Measurements from ENCODE around the gene ZNF804B. TPM values are rescaled to one million over a fixed set of nuclear protein-coding genes. Genes with fewer than 3 reads are reported as not detected.

The ZNF804B gene
- total RNA-seq, 8 experiments from 2014 or later: 0.08 to 0.57 (median 0.18) TPM

DNA sequence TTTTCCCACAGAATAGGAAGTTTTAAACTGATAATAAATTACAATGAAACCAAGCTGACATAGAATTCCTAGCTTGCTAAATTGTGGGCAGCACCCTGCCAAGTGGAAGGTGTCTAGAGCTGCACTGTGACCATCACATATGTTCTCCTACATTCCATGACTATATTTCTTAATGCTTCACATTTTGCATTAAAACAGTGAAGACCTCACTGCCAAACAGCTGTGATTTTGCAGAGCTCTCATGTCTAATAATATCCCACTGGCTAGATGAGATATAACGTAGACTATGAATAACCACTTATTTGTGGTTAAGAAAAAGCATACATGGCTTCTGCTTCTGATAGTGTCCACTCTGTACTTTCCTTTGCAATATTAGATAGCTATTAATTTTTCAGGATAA, 264.4 kb downstream of the ZNF804B start:
- ATAC-seq (replicated peaks in 6 of 8): no peak
- Histone ChIP-seq H3K4me3 (no peak overlapping the region), H3K4me1 (replicated peaks in 1 of 2) (no peaks in the 10 kb centered on the region), H3K27ac (no peak overlapping the region)
- 0 to 100% (median 83%) methylated on average over 1 of the region's 1 CpG; no CpG with 5 or more reads in 1 of the 10 experiments for WGBS, 10 experiments
- in situ Hi-C loops (cut with MboI; ENCODE audit: low pct_unique_long_range_greater_than_20kb in 2 of 9, low sequenced_read_pairs in 9 of 9, unreplicated experiment in 9 of 9): no loop called here

DNA sequence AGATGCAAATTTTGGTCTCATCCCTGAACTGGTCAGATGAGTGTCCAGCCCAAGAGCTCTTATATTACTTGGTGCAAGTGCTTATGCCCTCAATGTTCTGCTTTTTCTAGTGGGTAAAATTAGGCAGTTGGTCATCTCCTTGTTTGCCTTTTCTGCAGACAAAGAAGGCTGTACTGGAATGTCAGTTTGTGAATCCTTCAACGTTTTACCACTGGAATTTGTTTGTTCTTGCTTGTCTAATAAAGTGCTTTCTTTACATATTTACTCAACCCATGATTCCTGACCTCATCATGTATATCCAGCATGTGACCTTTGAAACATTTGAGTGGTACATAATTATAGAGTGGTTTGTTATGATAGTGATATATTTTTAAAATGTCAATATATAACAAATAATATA, 268.3 kb downstream of the ZNF804B start:
- no peak overlapping the region for H3K27ac ChIP-seq
- ATAC-seq (replicated peaks in 6 of 8): peak in 1 of 8 experiments; percentile 29
- WGBS, 10 experiments: 0 to 80% (median 17%) methylated on average over 1 of the region's 1 CpG; no CpG with 5 or more reads in 4 of the 10 experiments
- in situ Hi-C loops (cut with MboI; ENCODE audit: low pct_unique_long_range_greater_than_20kb in 2 of 9, low sequenced_read_pairs in 9 of 9, unreplicated experiment in 9 of 9): no loop called here
- H3K4me3 ChIP-seq: no peak overlapping the region
- no peaks in the 10 kb centered on the region for H3K4me1 ChIP-seq (replicated peaks in 1 of 2)

DNA sequence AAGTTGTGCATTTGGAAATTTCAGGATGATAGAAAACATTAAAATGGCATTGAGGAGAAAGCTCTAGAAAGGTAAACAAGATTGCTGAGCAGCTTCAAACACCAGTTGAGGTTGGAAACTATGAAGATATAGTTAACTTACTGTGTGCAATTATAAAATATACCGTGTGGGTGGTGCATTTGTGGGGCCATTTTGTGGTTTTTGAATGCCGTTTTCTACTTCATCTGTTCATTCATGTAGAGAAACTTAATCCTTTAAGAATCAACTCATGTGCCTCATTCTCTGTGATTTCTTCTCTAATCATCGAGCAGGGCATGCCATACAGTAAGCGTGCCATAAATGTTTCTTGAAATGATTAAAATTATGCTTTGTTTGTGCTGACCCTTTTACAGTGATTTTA, 268.8 kb downstream of the ZNF804B start:
- no peak overlapping the region for H3K27ac ChIP-seq
- in situ Hi-C loops (cut with MboI; ENCODE audit: low pct_unique_long_range_greater_than_20kb in 2 of 9, low sequenced_read_pairs in 9 of 9, unreplicated experiment in 9 of 9): no loop called here
- WGBS, 10 experiments: 8 to 100% (median 85%) methylated on average over 1 to 4 of the region's 4 CpGs
- no peaks in the 10 kb centered on the region for H3K4me1 ChIP-seq (replicated peaks in 1 of 2)
- no peak overlapping the region for H3K4me3 ChIP-seq
- no peak for ATAC-seq (replicated peaks in 6 of 8)

DNA sequence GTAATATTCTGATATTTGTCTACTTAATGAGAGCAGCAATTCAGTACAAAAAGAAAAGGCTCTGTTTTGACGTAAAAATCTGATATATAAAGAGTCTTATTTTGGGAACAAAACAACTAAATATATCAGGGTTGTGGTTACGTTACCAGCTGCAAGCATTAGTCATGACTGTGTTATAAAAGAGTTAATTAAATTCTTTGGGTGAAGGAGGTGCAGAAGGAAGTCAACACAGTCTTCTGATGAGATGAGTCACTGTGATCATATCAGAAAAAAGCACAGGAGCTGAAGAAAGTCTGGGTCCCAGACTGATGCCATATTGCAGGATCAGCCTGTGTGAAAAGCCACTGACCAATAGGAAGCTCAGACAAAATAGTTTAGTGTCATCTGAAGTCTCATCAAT, 270.4 kb downstream of the ZNF804B start:
- in situ Hi-C loops (cut with MboI; ENCODE audit: low pct_unique_long_range_greater_than_20kb in 2 of 9, low sequenced_read_pairs in 9 of 9, unreplicated experiment in 9 of 9): no loop called here
- Histone ChIP-seq H3K27ac (no peak overlapping the region), H3K4me1 (replicated peaks in 1 of 2) (no peaks in the 10 kb centered on the region), H3K4me3 (no peak overlapping the region)
- peak in 6 of 8 experiments; percentile 32 to 74 (median 41) for ATAC-seq (replicated peaks in 6 of 8)
- WGBS, 10 experiments: 0 to 100% (median 92%) methylated on average over 1 to 2 of the region's 2 CpGs; no CpG with 5 or more reads in 1 of the 10 experiments

DNA sequence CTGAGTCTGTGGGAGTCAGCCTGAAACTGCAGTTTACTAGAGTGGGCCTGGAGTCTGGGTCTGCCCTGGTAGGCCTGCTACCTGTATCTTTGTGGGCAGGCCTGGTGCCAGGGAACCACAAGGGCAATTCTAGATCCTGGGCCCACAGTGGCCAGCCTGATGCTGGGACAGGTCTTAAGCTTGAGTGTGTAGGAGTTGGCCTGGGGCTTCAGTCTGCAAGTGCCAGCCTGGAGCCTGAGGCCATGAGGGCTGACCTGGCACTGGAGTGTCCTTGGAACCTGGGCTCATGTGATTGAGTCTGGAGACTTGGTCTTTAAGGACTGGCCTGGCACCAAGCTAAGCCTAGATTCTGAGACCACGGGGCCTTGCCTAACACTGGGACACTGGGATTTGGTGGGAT, 281.7 kb downstream of the ZNF804B start:
- no peak overlapping the region for H3K27ac ChIP-seq
- WGBS, 10 experiments: 0 to 83% (median 60%) methylated on average over 1 of the region's 1 CpG; no CpG with 5 or more reads in 6 of the 10 experiments
- H3K4me1 ChIP-seq (replicated peaks in 1 of 2): peaks cover 0 to 3% of the 10 kb centered on the region in 2 donors
- no peak overlapping the region for H3K4me3 ChIP-seq
- in situ Hi-C loops (cut with MboI; ENCODE audit: low pct_unique_long_range_greater_than_20kb in 2 of 9, low sequenced_read_pairs in 9 of 9, unreplicated experiment in 9 of 9): no loop called here
- no peak for ATAC-seq (replicated peaks in 6 of 8)

DNA sequence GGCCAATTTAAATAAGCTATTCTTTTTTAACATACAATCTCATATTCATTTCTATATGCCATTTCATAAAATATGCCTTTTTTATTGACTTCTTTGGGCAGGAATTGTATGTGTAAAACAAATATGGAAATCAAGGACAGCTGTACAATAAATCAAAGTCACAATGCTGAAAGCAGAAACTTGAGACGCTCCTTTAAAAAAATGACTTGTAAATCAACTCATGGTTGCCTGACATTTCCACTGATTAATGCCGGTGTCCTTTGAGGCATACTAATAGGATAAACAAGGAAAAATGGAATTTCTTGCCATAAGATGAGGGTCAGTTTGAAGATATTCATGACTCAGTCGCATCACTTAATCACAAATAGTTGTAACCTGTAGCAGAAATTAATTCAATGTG, 283.4 kb downstream of the ZNF804B start:
- ATAC-seq (replicated peaks in 6 of 8): peak in 4 of 8 experiments; percentile 44 to 53 (median 48)
- no peak overlapping the region for H3K4me3 ChIP-seq
- WGBS, 10 experiments: 0 to 100% (median 49%) methylated on average over 1 to 3 of the region's 3 CpGs; no CpG with 5 or more reads in 1 of the 10 experiments
- in situ Hi-C loops (cut with MboI; ENCODE audit: low pct_unique_long_range_greater_than_20kb in 2 of 9, low sequenced_read_pairs in 9 of 9, unreplicated experiment in 9 of 9): no loop called here
- peaks cover 0 to 3% of the 10 kb centered on the region in 2 donors for H3K4me1 ChIP-seq (replicated peaks in 1 of 2)
- H3K27ac ChIP-seq: no peak overlapping the region

DNA sequence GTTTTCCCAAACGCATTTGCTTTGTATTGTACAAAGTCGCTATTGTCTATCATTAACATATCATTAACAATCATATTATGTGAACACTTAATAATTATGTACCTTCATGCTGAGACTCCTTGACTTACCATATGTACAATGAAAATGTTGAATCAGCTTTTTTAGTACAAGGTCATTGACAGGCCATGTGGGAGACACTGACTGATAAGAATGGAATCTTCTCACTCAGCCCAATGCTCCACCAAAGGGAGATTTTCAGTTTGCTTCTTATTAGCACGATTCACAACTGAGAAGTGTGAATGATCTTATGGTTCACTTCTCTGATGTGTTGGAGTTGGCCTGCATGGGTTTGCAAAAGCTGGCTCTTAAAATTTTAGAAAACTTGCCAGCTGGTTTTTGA, 289.5 kb downstream of the ZNF804B start:
- in situ Hi-C loops (cut with MboI; ENCODE audit: low pct_unique_long_range_greater_than_20kb in 2 of 9, low sequenced_read_pairs in 9 of 9, unreplicated experiment in 9 of 9): no loop called here
- peak in 1 of 8 experiments; percentile 31 for ATAC-seq (replicated peaks in 6 of 8)
- H3K4me3 ChIP-seq: no peak overlapping the region
- no peaks in the 10 kb centered on the region for H3K4me1 ChIP-seq (replicated peaks in 1 of 2)
- WGBS, 10 experiments: 11 to 100% (median 71%) methylated on average over 1 to 3 of the region's 3 CpGs; no CpG with 5 or more reads in 3 of the 10 experiments
- no peak overlapping the region for H3K27ac ChIP-seq

DNA sequence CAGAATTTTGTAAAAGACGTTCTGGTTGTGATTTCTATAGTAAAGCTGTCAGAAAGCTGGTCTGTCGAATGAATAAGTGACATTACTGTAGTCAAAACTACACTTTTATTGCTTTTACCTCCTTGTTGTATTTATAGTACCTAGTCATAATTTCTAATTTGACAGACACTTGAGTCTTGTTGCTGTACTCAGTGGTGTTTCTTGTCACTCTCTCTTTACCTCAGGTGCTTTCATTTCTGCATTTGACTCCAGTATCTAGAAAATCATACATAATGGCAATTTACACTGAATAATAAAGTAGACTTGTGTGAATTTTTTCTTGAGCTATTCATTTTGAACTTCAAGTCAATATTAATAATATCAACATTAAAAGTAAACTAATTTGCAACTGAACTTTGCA, 293.6 kb downstream of the ZNF804B start:
- Histone ChIP-seq H3K27ac (no peak overlapping the region), H3K4me1 (replicated peaks in 1 of 2) (no peaks in the 10 kb centered on the region), H3K4me3 (no peak overlapping the region)
- 0 to 100% (median 58%) methylated on average over 1 to 2 of the region's 2 CpGs for WGBS, 10 experiments
- in situ Hi-C loops (cut with MboI; ENCODE audit: low pct_unique_long_range_greater_than_20kb in 2 of 9, low sequenced_read_pairs in 9 of 9, unreplicated experiment in 9 of 9): no loop called here
- no peak for ATAC-seq (replicated peaks in 6 of 8)

DNA sequence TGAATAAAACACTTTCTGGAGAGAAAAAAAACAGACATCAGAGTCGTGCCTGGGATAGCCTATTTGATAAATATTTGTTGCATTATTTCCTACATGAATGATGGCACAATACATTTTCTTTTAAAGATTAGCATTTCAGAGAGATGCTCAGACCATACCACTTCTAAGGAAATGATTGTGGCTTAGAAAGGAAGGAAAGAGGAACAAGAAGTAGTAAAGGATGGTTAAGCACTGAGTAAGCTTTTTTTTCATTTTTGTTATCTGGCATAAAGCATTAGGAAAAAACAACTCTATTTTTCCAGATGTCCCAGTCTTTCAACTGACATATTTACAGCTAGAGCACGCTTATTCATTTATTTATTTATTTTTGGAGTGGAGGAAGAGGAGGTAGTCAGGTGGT, 294.9 kb downstream of the ZNF804B start:
- H3K4me3 ChIP-seq: no peak overlapping the region
- H3K4me1 ChIP-seq (replicated peaks in 1 of 2): no peaks in the 10 kb centered on the region
- WGBS, 10 experiments: 0 to 46% (median 17%) methylated on average over 1 to 2 of the region's 2 CpGs; no CpG with 5 or more reads in 1 of the 10 experiments
- no peak overlapping the region for H3K27ac ChIP-seq
- no peak for ATAC-seq (replicated peaks in 6 of 8)
- in situ Hi-C loops (cut with MboI; ENCODE audit: low pct_unique_long_range_greater_than_20kb in 2 of 9, low sequenced_read_pairs in 9 of 9, unreplicated experiment in 9 of 9): no loop called here

DNA sequence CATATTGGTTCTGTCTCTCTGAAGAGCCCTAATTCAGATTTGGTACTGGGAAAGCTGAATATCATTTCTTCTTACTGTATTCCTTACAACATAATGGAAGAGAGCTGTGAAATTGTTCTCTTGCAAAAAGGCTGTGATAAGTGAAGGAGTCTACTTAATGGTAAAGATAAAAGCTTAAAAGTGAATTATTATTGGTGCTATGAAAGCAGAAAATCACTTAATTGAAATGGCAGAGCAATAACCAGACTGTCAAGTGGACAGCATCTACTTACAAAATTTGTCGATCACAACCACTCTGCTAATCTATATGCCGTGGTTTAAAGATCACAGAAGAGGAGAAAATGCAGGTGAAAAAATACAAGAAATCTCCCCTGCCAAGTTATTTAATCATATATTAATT, 300.7 kb downstream of the ZNF804B start:
- ATAC-seq (replicated peaks in 6 of 8): peak in 1 of 8 experiments; percentile 19
- in situ Hi-C loops (cut with MboI; ENCODE audit: low pct_unique_long_range_greater_than_20kb in 2 of 9, low sequenced_read_pairs in 9 of 9, unreplicated experiment in 9 of 9): no loop called here
- Histone ChIP-seq H3K4me3 (no peak overlapping the region), H3K27ac (no peak overlapping the region), H3K4me1 (replicated peaks in 1 of 2) (no peaks in the 10 kb centered on the region)
- WGBS, 10 experiments: 17 to 100% (median 67%) methylated on average over 1 to 2 of the region's 2 CpGs; no CpG with 5 or more reads in 3 of the 10 experiments

DNA sequence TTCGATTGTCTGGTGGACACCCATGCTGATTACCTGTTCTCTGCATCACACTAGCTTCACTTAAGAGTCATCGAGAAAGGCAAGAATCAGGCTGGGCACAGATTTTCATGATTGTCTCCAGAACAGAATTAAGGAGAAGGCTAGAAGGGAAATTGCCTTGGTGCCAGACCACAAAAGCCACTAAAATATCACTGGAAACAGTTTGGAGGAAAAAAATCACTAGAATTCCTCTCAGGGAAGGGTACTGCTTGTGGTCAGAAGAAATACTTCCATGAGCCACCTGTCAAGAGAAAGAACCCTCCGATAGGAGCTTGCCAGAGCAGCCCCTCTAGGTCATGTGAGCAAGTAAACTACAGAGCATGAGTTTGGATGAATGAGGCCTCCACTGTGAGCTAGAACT, 305.3 kb downstream of the ZNF804B start:
- 4 to 100% (median 60%) methylated on average over 1 to 3 of the region's 3 CpGs; no CpG with 5 or more reads in 1 of the 10 experiments for WGBS, 10 experiments
- Histone ChIP-seq H3K4me1 (replicated peaks in 1 of 2) (no peaks in the 10 kb centered on the region), H3K27ac (no peak overlapping the region), H3K4me3 (no peak overlapping the region)
- ATAC-seq (replicated peaks in 6 of 8): no peak
- in situ Hi-C loops (cut with MboI; ENCODE audit: low pct_unique_long_range_greater_than_20kb in 2 of 9, low sequenced_read_pairs in 9 of 9, unreplicated experiment in 9 of 9): no loop called here

DNA sequence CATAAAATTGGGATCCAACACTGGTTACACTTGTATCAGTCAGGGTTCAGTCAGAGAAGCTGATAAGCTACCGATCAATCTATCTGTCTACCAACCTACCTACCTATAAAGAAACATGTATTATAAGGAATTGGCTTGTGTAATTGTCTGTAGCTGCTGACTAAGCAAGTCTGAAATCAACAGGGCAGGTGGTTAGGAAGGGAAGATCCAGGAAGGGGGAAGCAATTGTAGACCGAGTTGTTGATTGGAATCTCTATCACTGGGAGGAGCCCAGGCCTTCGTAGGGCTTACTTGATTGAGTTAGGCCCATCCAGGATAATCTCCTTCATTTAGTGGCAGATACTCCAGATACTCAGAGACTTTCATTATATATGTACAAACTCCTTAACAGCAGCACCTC, 307.5 kb downstream of the ZNF804B start:
- Histone ChIP-seq H3K27ac (no peak overlapping the region), H3K4me1 (replicated peaks in 1 of 2) (no peaks in the 10 kb centered on the region), H3K4me3 (no peak overlapping the region)
- in situ Hi-C loops (cut with MboI; ENCODE audit: low pct_unique_long_range_greater_than_20kb in 2 of 9, low sequenced_read_pairs in 9 of 9, unreplicated experiment in 9 of 9): no loop called here
- ATAC-seq (replicated peaks in 6 of 8): no peak
- WGBS, 10 experiments: 13 to 90% (median 34%) methylated on average over 1 to 3 of the region's 3 CpGs; no CpG with 5 or more reads in 2 of the 10 experiments

DNA sequence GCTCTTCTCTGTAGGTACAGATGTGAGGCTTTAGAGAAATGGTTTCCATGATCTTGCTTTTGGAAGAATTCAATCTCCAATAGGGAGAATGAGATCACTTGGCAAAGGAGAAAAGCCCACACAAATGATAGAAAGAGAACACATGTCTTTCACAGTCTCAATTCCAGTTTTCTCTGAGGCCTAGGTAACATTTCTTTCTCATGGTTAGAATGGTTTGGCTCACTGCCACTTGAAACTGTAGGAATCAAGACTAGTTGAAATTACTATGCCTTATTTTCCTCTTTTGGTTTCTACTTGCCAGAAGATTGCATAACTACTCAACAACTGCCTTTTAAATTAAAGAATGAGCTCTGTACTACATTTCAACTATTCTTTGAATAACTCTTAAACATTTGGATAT, 312.6 kb downstream of the ZNF804B start:
- ATAC-seq (replicated peaks in 6 of 8): peak in 1 of 8 experiments; percentile 39
- Histone ChIP-seq H3K27ac (no peak overlapping the region), H3K4me3 (no peak overlapping the region), H3K4me1 (replicated peaks in 1 of 2) (no peaks in the 10 kb centered on the region)
- in situ Hi-C loops (cut with MboI; ENCODE audit: low pct_unique_long_range_greater_than_20kb in 2 of 9, low sequenced_read_pairs in 9 of 9, unreplicated experiment in 9 of 9): no loop called here

DNA sequence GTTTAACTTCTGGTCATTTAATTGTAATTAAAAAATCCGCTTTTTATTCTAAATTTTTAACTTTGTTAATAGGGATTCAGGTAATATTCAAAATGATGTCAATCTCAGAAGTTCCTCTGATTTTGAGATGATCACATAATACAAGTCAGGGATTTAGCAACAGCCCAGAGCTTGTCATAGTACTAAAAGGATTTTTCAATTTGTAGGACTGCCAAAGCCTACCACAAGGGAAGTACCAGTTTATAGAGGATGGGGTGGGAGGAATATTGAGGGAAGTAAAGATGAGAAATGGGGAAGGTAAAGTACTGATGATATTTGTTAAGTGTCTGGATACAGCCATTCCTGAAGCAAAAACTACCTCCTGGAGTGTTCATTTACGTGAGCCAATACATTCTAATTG, 314.3 kb downstream of the ZNF804B start:
- WGBS, 10 experiments: 0 to 92% (median 71%) methylated on average over 1 to 2 of the region's 2 CpGs
- H3K4me1 ChIP-seq (replicated peaks in 1 of 2): no peaks in the 10 kb centered on the region
- in situ Hi-C loops (cut with MboI; ENCODE audit: low pct_unique_long_range_greater_than_20kb in 2 of 9, low sequenced_read_pairs in 9 of 9, unreplicated experiment in 9 of 9): no loop called here
- H3K27ac ChIP-seq: no peak overlapping the region
- no peak overlapping the region for H3K4me3 ChIP-seq
- ATAC-seq (replicated peaks in 6 of 8): no peak
